K562 (cell line): ENCODE measurements around the gene SVIL. TPM values are rescaled to one million over a fixed set of nuclear protein-coding genes. Genes with fewer than 3 reads are reported as not detected.

Source experiments
- BHLHE40 ChIP-seq: IDR thresholded peaks from 2 replicates; pipeline ENCODE4 v1.6.1; 2011; ENCODE audit warnings: low read length, improper control_type of control experiment
- CSDE1 ChIP-seq, 2 experiments: fragments of 450-650 bp; IDR thresholded peaks; 2 replicates each; pipeline ENCODE4 v1.6.1; 2016; ENCODE audit warnings: mild to moderate bottlenecking in 1 of 2
- CXXC5 ChIP-seq: fragments of 250-450 bp; sonication (Bioruptor Pico); IDR thresholded peaks from 2 replicates; pipeline ENCODE4 v1.8.0; 2022; ENCODE audit warnings: inconsistent platforms, mild to moderate bottlenecking, moderate library complexity
- L3MBTL2 ChIP-seq: fragments of 450-650 bp; IDR thresholded peaks from 2 replicates; pipeline ENCODE4 v1.6.1; 2016; ENCODE audit warnings: mild to moderate bottlenecking, moderate library complexity
- polyA plus RNA-seq, 8 experiments: library from polyadenylated mRNA; depleted of rRNA in 4 of 8; stranded (reverse) in 5 of 8; unstranded in 3 of 8; fragments of >200 nt; fragmentation: Nextera tagmentation in 2 of 8; fragmentation: Illumina TruSeq in 1 of 8; extraction: Ambion mirVana in 2 of 8; extraction: Trizol in 1 of 8; gene quantifications; 2 replicates each; pipeline versions ENCODE4 v1.2.1 to v1.2.3, GENCODE V29; 2011 to 2014; ENCODE audit warnings: inconsistent platforms in 1 of 8, missing spikeins in 1 of 8
- total RNA-seq, 7 experiments: library from RNA; depleted of rRNA in 6 of 7; stranded (reverse); fragments of >200 nt in 6 of 7; fragmentation: Illumina TruSeq in 2 of 7; extraction: Trizol in 2 of 7; gene quantifications; 2 replicates each; pipeline versions ENCODE4 v1.2.1 to v1.2.3, GENCODE V29; 2011 to 2021; ENCODE audit warnings: low replicate concordance in 1 of 7
- TF ChIP-seq, protein P1 (sequence below): sonication (generic); formaldehyde crosslinking; IDR thresholded peaks from 2 replicates; pipeline ENCODE4 v1.8.1; 2023; ENCODE audit warnings: mild to moderate bottlenecking, missing genetic modification reagents
- TF ChIP-seq, protein P2 (sequence below): IDR thresholded peaks from 2 replicates; pipeline ENCODE4 v1.6.1; 2011; ENCODE audit warnings: borderline replicate concordance, low read depth, mild to moderate bottlenecking, moderate library complexity, low read length; ENCODE audit not compliant: insufficient read depth, poor library complexity, severe bottlenecking
- TF ChIP-seq, protein P3 (sequence below), 3 experiments: IDR thresholded peaks in 2 of 3; conservative IDR thresholded peaks in 1 of 3; 2 replicates each; pipeline ENCODE4 v1.5.1; 2011 to 2012; ENCODE audit warnings: low read length in 3 of 3, mild to moderate bottlenecking in 3 of 3, control low read depth in 2 of 3, improper control_type of control experiment in 1 of 3, inconsistent platforms in 1 of 3, low read depth in 1 of 3, mixed read lengths in 1 of 3, moderate library complexity in 1 of 3; ENCODE audit not compliant: insufficient read depth in 2 of 3
- TF ChIP-seq, protein P4 (sequence below), 2 experiments: IDR thresholded peaks; 2 replicates each; pipeline ENCODE4 v1.6.1; 2011; ENCODE audit warnings: borderline replicate concordance in 1 of 2, control low read depth in 1 of 2, low read depth in 1 of 2, low read length in 1 of 2, mild to moderate bottlenecking in 1 of 2, mixed read lengths in 1 of 2, moderate library complexity in 1 of 2; ENCODE audit not compliant: insufficient read depth in 1 of 2, insufficient read length in 1 of 2, poor library complexity in 1 of 2, severe bottlenecking in 1 of 2; ENCODE audit errors: extremely low read depth in 1 of 2
- TF ChIP-seq, protein P5 (sequence below): IDR thresholded peaks from 3 replicates; pipeline ENCODE4 v1.6.1; 2011; ENCODE audit warnings: borderline replicate concordance, mild to moderate bottlenecking; ENCODE audit not compliant: insufficient read length, insufficient read depth
- TF ChIP-seq, protein P6 (sequence below): sonication (generic); formaldehyde crosslinking; IDR thresholded peaks from 2 replicates; pipeline ENCODE4 v1.9.0; 2022; ENCODE audit warnings: mild to moderate bottlenecking, missing genetic modification reagents

SVIL gene
- total and polyA plus RNA-seq, 9 of the 15 experiments (the other 6 are each of a cell fraction or from before 2014, with no cell fraction given), result under 0.01 to 0.18 (median 0.05) TPM; not detected in 3

DNA sequence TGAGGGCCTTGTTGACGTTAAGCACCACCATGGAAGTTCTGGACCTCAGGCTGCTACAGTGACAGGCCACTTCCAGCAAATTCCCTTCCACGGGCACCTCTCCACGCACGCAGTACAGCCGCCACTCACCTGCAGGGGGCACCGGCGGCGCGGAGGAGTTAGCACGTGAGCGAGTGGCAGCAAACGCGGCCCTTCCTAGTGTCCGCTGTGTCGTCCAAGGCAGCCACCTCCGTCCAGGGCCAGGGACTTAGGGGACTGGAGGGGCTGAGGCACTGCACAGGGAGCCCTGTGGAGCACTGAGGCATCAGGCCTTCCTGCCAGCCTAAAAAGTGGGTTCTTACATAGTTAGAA lies 164.4 kb downstream of the SVIL start (continued):
- TF ChIP-seq, protein P1, sequence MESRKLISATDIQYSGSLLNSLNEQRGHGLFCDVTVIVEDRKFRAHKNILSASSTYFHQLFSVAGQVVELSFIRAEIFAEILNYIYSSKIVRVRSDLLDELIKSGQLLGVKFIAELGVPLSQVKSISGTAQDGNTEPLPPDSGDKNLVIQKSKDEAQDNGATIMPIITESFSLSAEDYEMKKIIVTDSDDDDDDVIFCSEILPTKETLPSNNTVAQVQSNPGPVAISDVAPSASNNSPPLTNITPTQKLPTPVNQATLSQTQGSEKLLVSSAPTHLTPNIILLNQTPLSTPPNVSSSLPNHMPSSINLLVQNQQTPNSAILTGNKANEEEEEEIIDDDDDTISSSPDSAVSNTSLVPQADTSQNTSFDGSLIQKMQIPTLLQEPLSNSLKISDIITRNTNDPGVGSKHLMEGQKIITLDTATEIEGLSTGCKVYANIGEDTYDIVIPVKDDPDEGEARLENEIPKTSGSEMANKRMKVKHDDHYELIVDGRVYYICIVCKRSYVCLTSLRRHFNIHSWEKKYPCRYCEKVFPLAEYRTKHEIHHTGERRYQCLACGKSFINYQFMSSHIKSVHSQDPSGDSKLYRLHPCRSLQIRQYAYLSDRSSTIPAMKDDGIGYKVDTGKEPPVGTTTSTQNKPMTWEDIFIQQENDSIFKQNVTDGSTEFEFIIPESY (CRISPR knock-in tag), result peak; percentile 93
- TF ChIP-seq, protein P2, sequence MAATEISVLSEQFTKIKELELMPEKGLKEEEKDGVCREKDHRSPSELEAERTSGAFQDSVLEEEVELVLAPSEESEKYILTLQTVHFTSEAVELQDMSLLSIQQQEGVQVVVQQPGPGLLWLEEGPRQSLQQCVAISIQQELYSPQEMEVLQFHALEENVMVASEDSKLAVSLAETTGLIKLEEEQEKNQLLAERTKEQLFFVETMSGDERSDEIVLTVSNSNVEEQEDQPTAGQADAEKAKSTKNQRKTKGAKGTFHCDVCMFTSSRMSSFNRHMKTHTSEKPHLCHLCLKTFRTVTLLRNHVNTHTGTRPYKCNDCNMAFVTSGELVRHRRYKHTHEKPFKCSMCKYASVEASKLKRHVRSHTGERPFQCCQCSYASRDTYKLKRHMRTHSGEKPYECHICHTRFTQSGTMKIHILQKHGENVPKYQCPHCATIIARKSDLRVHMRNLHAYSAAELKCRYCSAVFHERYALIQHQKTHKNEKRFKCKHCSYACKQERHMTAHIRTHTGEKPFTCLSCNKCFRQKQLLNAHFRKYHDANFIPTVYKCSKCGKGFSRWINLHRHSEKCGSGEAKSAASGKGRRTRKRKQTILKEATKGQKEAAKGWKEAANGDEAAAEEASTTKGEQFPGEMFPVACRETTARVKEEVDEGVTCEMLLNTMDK, result peak; percentile 9
- TF ChIP-seq CXXC5 (0 out of 2 replicates have a peak, but pooled peaks have one; percentile 15), L3MBTL2 (peak; percentile 56), BHLHE40 (peak; percentile 97), CSDE1 (IDR thresholded peaks at IDR 0.05) (no peak)
- TF ChIP-seq, protein P3, sequence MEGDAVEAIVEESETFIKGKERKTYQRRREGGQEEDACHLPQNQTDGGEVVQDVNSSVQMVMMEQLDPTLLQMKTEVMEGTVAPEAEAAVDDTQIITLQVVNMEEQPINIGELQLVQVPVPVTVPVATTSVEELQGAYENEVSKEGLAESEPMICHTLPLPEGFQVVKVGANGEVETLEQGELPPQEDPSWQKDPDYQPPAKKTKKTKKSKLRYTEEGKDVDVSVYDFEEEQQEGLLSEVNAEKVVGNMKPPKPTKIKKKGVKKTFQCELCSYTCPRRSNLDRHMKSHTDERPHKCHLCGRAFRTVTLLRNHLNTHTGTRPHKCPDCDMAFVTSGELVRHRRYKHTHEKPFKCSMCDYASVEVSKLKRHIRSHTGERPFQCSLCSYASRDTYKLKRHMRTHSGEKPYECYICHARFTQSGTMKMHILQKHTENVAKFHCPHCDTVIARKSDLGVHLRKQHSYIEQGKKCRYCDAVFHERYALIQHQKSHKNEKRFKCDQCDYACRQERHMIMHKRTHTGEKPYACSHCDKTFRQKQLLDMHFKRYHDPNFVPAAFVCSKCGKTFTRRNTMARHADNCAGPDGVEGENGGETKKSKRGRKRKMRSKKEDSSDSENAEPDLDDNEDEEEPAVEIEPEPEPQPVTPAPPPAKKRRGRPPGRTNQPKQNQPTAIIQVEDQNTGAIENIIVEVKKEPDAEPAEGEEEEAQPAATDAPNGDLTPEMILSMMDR (IDR thresholded peaks at IDR 0.05 in 2 of 3, conservative IDR thresholded peaks at IDR 0.05 in 1 of 3; ENCODE audit: insufficient read depth in 2 of 3, low read depth in 1 of 3, low read length in 3 of 3), result peak; percentile 56 to 72 (median 69)
- TF ChIP-seq, protein P4, sequence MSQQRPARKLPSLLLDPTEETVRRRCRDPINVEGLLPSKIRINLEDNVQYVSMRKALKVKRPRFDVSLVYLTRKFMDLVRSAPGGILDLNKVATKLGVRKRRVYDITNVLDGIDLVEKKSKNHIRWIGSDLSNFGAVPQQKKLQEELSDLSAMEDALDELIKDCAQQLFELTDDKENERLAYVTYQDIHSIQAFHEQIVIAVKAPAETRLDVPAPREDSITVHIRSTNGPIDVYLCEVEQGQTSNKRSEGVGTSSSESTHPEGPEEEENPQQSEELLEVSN (IDR thresholded peaks at IDR 0.05; ENCODE audit: borderline replicate concordance in 1 of 2, extremely low read depth in 1 of 2, insufficient read depth in 1 of 2, insufficient read length in 1 of 2, low read depth in 1 of 2, low read length in 1 of 2, poor library complexity in 1 of 2, severe bottlenecking in 1 of 2), result peak in 1 of 2 experiments; percentile 54
- TF ChIP-seq, protein P5, sequence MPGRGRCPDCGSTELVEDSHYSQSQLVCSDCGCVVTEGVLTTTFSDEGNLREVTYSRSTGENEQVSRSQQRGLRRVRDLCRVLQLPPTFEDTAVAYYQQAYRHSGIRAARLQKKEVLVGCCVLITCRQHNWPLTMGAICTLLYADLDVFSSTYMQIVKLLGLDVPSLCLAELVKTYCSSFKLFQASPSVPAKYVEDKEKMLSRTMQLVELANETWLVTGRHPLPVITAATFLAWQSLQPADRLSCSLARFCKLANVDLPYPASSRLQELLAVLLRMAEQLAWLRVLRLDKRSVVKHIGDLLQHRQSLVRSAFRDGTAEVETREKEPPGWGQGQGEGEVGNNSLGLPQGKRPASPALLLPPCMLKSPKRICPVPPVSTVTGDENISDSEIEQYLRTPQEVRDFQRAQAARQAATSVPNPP, result no peak
- TF ChIP-seq, protein P6, sequence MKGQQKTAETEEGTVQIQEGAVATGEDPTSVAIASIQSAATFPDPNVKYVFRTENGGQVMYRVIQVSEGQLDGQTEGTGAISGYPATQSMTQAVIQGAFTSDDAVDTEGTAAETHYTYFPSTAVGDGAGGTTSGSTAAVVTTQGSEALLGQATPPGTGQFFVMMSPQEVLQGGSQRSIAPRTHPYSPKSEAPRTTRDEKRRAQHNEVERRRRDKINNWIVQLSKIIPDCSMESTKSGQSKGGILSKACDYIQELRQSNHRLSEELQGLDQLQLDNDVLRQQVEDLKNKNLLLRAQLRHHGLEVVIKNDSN (CRISPR knock-in tag), result peak; percentile 52
